Mesenchymal stem cell (in vitro differentiated cells and primary cell): Measurements from ENCODE around the gene CCDC85B.

ENCODE experiments used
- DNase-seq: peaks from one replicate; pipeline ENCODE4 v3.0.0-alpha.2; 2013
- H2AFZ ChIP-seq: one replicate; pipeline ENCODE4 v1.6.1; 2013; ENCODE audit warnings: low read depth, mild to moderate bottlenecking, control low read depth, inconsistent platforms, low read length, moderate library complexity
- H2AK5ac ChIP-seq: 2 replicates; pipeline ENCODE4 v1.6.1; 2013; ENCODE audit warnings: low read length, moderate library complexity, mild to moderate bottlenecking, inconsistent platforms; ENCODE audit not compliant: severe bottlenecking
- H2BK120ac ChIP-seq: one replicate; pipeline ENCODE4 v1.6.1; 2013; ENCODE audit warnings: low read depth, mild to moderate bottlenecking, inconsistent platforms, low read length, moderate library complexity
- H2BK12ac ChIP-seq, 2 experiments: one replicate each; pipeline ENCODE4 v1.6.1; 2013; ENCODE audit warnings: inconsistent platforms in 2 of 2, low read length in 2 of 2, mild to moderate bottlenecking in 2 of 2, moderate library complexity in 2 of 2, control low read depth in 1 of 2
- H2BK15ac ChIP-seq: one replicate; pipeline ENCODE4 v1.6.1; 2013; ENCODE audit warnings: mild to moderate bottlenecking, low read depth, inconsistent platforms; ENCODE audit not compliant: poor library complexity, severe bottlenecking
- H2BK5ac ChIP-seq: 2 replicates; pipeline ENCODE4 v1.6.1; 2013; ENCODE audit warnings: low read depth, mild to moderate bottlenecking, low read length, control low read depth, inconsistent platforms; ENCODE audit not compliant: poor library complexity, severe bottlenecking
- H3K14ac ChIP-seq, 2 experiments: one replicate each; pipeline ENCODE4 v1.6.1; 2013; ENCODE audit warnings: inconsistent platforms in 2 of 2, low read length in 2 of 2, control low read depth in 1 of 2, mild to moderate bottlenecking in 1 of 2, moderate library complexity in 1 of 2
- H3K18ac ChIP-seq, 2 experiments: one replicate each; pipeline ENCODE4 v1.6.1; 2013; ENCODE audit warnings: inconsistent platforms in 2 of 2, low read length in 2 of 2, control low read depth in 1 of 2, low read depth in 1 of 2, mild to moderate bottlenecking in 1 of 2
- H3K23ac ChIP-seq, 2 experiments: one replicate each; pipeline ENCODE4 v1.6.1; 2013; ENCODE audit warnings: inconsistent platforms in 2 of 2, low read length in 2 of 2, mild to moderate bottlenecking in 2 of 2, moderate library complexity in 2 of 2, control low read depth in 1 of 2
- H3K27ac ChIP-seq: 2 replicates; pipeline ENCODE4 v1.5.1; 2013; ENCODE audit warnings: mild to moderate bottlenecking, moderate library complexity, low read length, control low read depth, inconsistent platforms; ENCODE audit not compliant: poor library complexity, severe bottlenecking
- H3K27me3 ChIP-seq, 2 experiments: 2 replicates each; pipeline versions ENCODE4 v1.6.1 to v1.7.0; 2013; ENCODE audit warnings: low read length in 2 of 2, mild to moderate bottlenecking in 2 of 2, moderate library complexity in 2 of 2, control low read depth in 1 of 2, inconsistent platforms in 1 of 2; ENCODE audit not compliant: control insufficient read depth in 1 of 2, insufficient read depth in 1 of 2
- H3K36me3 ChIP-seq, 2 experiments: 2 replicates each; pipeline versions ENCODE4 v1.6.1 to v1.7.0; 2013; ENCODE audit warnings: low read length in 2 of 2, control low read depth in 1 of 2, inconsistent platforms in 1 of 2, low read depth in 1 of 2, mild to moderate bottlenecking in 1 of 2; ENCODE audit not compliant: insufficient read depth in 2 of 2, control insufficient read depth in 1 of 2
- H3K4ac ChIP-seq, 2 experiments: one replicate each; pipeline ENCODE4 v1.6.1; 2013; ENCODE audit warnings: inconsistent platforms in 2 of 2, low read length in 2 of 2, mild to moderate bottlenecking in 2 of 2, moderate library complexity in 2 of 2, control low read depth in 1 of 2, low read depth in 1 of 2
- H3K4me1 ChIP-seq: 2 replicates; pipeline ENCODE4 v1.6.1; 2013; ENCODE audit warnings: low read depth, low read length, control low read depth; ENCODE audit not compliant: control insufficient read depth, insufficient read depth
- H3K4me2 ChIP-seq: 2 replicates; pipeline ENCODE4 v1.6.1; 2013; ENCODE audit warnings: low read length, mild to moderate bottlenecking, inconsistent platforms; ENCODE audit not compliant: poor library complexity, severe bottlenecking
- H3K4me3 ChIP-seq, 2 experiments: 2 replicates each; pipeline versions ENCODE4 v1.5.1 to v1.7.0; 2013; ENCODE audit warnings: low read length in 2 of 2, mild to moderate bottlenecking in 2 of 2, control low read depth in 1 of 2, low read depth in 1 of 2; ENCODE audit not compliant: insufficient read depth in 1 of 2
- H3K79me1 ChIP-seq: replicated peaks from 2 replicates; pipeline ENCODE4 v1.6.1; 2013; ENCODE audit warnings: mild to moderate bottlenecking, control low read depth, low read length, inconsistent platforms; ENCODE audit not compliant: poor library complexity, severe bottlenecking
- H3K9ac ChIP-seq: 2 replicates; pipeline ENCODE4 v1.7.0; 2013; ENCODE audit warnings: mild to moderate bottlenecking, low read length, moderate library complexity
- H3K9me3 ChIP-seq: 2 replicates; pipeline ENCODE4 v1.7.0; 2013; ENCODE audit warnings: mild to moderate bottlenecking, low read length; ENCODE audit not compliant: control insufficient read depth
- H4K8ac ChIP-seq: one replicate; pipeline ENCODE4 v1.6.1; 2013; ENCODE audit warnings: inconsistent platforms, mild to moderate bottlenecking, low read length, moderate library complexity
- H4K91ac ChIP-seq: one replicate; pipeline ENCODE4 v1.6.1; 2013; ENCODE audit warnings: mild to moderate bottlenecking, low read length, inconsistent platforms
- WGBS: methylation state at CpG from one replicate; pipeline ENCODE4 v1.1.7; 2013; ENCODE audit warnings: mixed read lengths; 5-methylcytosine and 5-hydroxymethylcytosine counted together

The CCDC85B gene

GRCh38 chr11:65869643-65870306 is 20.7 kb upstream of the CCDC85B start:
- no peak overlapping the region for H2AK5ac ChIP-seq
- H3K4me2 ChIP-seq: no peak overlapping the region
- no peaks in the 10 kb centered on the region for H3K27me3 ChIP-seq
- no peak overlapping the region for H3K27ac ChIP-seq
- no peak overlapping the region for H2AFZ ChIP-seq
- peak overlapping the region; percentile 61 for H4K91ac ChIP-seq
- H3K18ac ChIP-seq: peak overlapping the region; percentile 24 to 42
- H2BK12ac ChIP-seq: peak overlapping the region in 1 of 2 experiments; percentile 51
- peak overlapping the region; percentile 75 for H2BK15ac ChIP-seq
- H3K23ac ChIP-seq: no peak overlapping the region
- 91% methylated on average over 21 of the region's 24 CpGs for WGBS
- H3K4me1 ChIP-seq: peaks cover 38% of the 10 kb centered on the region
- H2BK5ac ChIP-seq: no peak overlapping the region
- H3K36me3 ChIP-seq: peaks cover 59 to 64% of the 10 kb centered on the region in 2 experiments
- H3K4me3 ChIP-seq: peak overlapping the region in 1 of 2 experiments; percentile 6
- no peak for DNase-seq
- peaks cover 14% of the 10 kb centered on the region for H3K79me1 ChIP-seq
- peak overlapping the region in 1 of 2 experiments; percentile 64 for H3K4ac ChIP-seq
- H2BK120ac ChIP-seq: no peak overlapping the region
- H3K9me3 ChIP-seq: no peaks in the 10 kb centered on the region
- no peak overlapping the region for H3K14ac ChIP-seq
- peak overlapping the region; percentile 36 for H3K9ac ChIP-seq
- peak overlapping the region; percentile 76 for H4K8ac ChIP-seq

- no peaks in the 10 kb centered on the region for H3K27me3 ChIP-seq
- peak overlapping the region; percentile 61 for H4K91ac ChIP-seq
- no peak overlapping the region for H2BK120ac ChIP-seq
- H2BK15ac ChIP-seq: no peak overlapping the region
- peaks cover 13% of the 10 kb centered on the region for H3K79me1 ChIP-seq
- no peak for DNase-seq
- peak overlapping the region; percentile 17 to 64 for H3K4ac ChIP-seq
- H2AFZ ChIP-seq: no peak overlapping the region
- H4K8ac ChIP-seq: peak overlapping the region; percentile 76
- no peaks in the 10 kb centered on the region for H3K9me3 ChIP-seq
- no peak overlapping the region for H2BK5ac ChIP-seq
- H3K9ac ChIP-seq: peak overlapping the region; percentile 94
- H3K23ac ChIP-seq: no peak overlapping the region
- H3K18ac ChIP-seq: peak overlapping the region; percentile 24 to 42
- H3K27ac ChIP-seq: no peak overlapping the region
- peak overlapping the region in 1 of 2 experiments; percentile 20 for H3K14ac ChIP-seq
- H2AK5ac ChIP-seq: no peak overlapping the region
- peaks cover 37% of the 10 kb centered on the region for H3K4me1 ChIP-seq
- 89% methylated on average over 9 of the region's 11 CpGs for WGBS
- H2BK12ac ChIP-seq: peak overlapping the region in 1 of 2 experiments; percentile 51
- peak overlapping the region; percentile 6 to 87 for H3K4me3 ChIP-seq
- peaks cover 54 to 59% of the 10 kb centered on the region in 2 experiments for H3K36me3 ChIP-seq
- no peak overlapping the region for H3K4me2 ChIP-seq
Measured at GRCh38 chr11:65870307-65870658, 20.2 kb upstream of the CCDC85B start.

- Histone ChIP-seq H3K4me2 (peak overlapping the region; percentile 87), H4K91ac (peak overlapping the region; percentile 93), H3K79me1 (peaks cover 12% of the 10 kb centered on the region), H3K23ac (no peak overlapping the region), H2AFZ (no peak overlapping the region), H3K14ac (no peak overlapping the region), H3K27ac (peak overlapping the region; percentile 84), H3K4ac (peak overlapping the region; percentile 83 to 91), H2AK5ac (peak overlapping the region; percentile 85), H2BK5ac (no peak overlapping the region), H3K9me3 (no peaks in the 10 kb centered on the region), H2BK120ac (no peak overlapping the region), H3K18ac (peak overlapping the region; percentile 49 to 90), H3K9ac (peak overlapping the region; percentile 94), H3K4me1 (peaks cover 35% of the 10 kb centered on the region), H2BK15ac (peak overlapping the region; percentile 37), H3K27me3 (no peaks in the 10 kb centered on the region), H2BK12ac (peak overlapping the region; percentile 44 to 46), H3K4me3 (peak overlapping the region; percentile 87 to 88), H4K8ac (peak overlapping the region; percentile 73), H3K36me3 (peaks cover 47 to 52% of the 10 kb centered on the region in 2 experiments)
- DNase-seq: peak; percentile 69
- WGBS: 66% methylated on average over 24 of the region's 24 CpGs
Measured at GRCh38 chr11:65870706-65871681, 19.5 kb upstream of the CCDC85B start.
